H1 (cell line): ENCODE results near the gene AKAP12. TPM values are rescaled to one million over a fixed set of nuclear protein-coding genes. Genes with fewer than 3 reads are reported as not detected.

Experiments
- CTCF ChIA-PET: fragments of 300-600 bp; sonication (Branson Sonifier 250); formaldehyde crosslinking; loops from one replicate; lab custom pipeline; 2021; ENCODE audit not compliant: partially characterized antibody; lab: Charles Lee
- POLR2A ChIA-PET: fragments of 300-600 bp; sonication (Branson Sonifier 250); formaldehyde crosslinking; loops from one replicate; lab custom pipeline; 2021; ENCODE audit warnings: inconsistent platforms; ENCODE audit not compliant: partially characterized antibody; lab: Charles Lee
- DNase-seq, 2 experiments: peaks; one replicate each; pipeline versions ENCODE4 v3.0.0 to v3.0.0-alpha.2; 2010 to 2022; ENCODE audit warnings: low spot score in 2 of 2, low read depth in 1 of 2, mixed read lengths in 1 of 2
- FAIRE-seq: peaks from 2 replicates; lab custom pipeline; 2011; peaks lifted over from hg19 to GRCh38; lab: Jason Lieb, UNC
- H2AFZ ChIP-seq: 2 replicates; pipeline ENCODE4 v1.8.1; 2012; ENCODE audit warnings: low read length, inconsistent platforms
- H2AK5ac ChIP-seq: 2 replicates; pipeline ENCODE4 v1.6.1; 2013; ENCODE audit warnings: low read depth, low read length
- H2BK120ac ChIP-seq: replicated peaks from 2 replicates; pipeline ENCODE3; 2013; ENCODE audit warnings: low read depth, low read length, inconsistent platforms
- H2BK12ac ChIP-seq: 2 replicates; pipeline ENCODE4 v1.6.1; 2013; ENCODE audit warnings: low read depth, low read length
- H2BK15ac ChIP-seq: 2 replicates; pipeline ENCODE4 v1.6.1; 2013; ENCODE audit warnings: low read length
- H2BK20ac ChIP-seq: 2 replicates; pipeline ENCODE4 v1.6.1; 2013; ENCODE audit warnings: low read length
- H2BK5ac ChIP-seq: 2 replicates; pipeline ENCODE4 v1.6.1; 2013; ENCODE audit warnings: low read depth, low read length
- H3K14ac ChIP-seq: 2 replicates; pipeline ENCODE4 v1.6.1; 2013; ENCODE audit warnings: inconsistent platforms; ENCODE audit not compliant: insufficient read length
- H3K18ac ChIP-seq: 2 replicates; pipeline ENCODE4 v1.6.1; 2013; ENCODE audit warnings: low read length; ENCODE audit errors: extremely low read depth
- H3K23ac ChIP-seq: 2 replicates; pipeline ENCODE4 v1.6.1; 2013; ENCODE audit warnings: inconsistent platforms; ENCODE audit not compliant: insufficient read length
- H3K23me2 ChIP-seq: 2 replicates; pipeline ENCODE4 v1.6.1; 2013; ENCODE audit warnings: low read depth, low read length
- H3K27ac ChIP-seq: 2 replicates; pipeline ENCODE4 v1.6.1; 2011; ENCODE audit warnings: low read depth, low read length, inconsistent platforms
- H3K27me3 ChIP-seq, 4 experiments: replicated peaks in 1 of 4; 1 replicate in 1 of 4; 2 replicates in 3 of 4; pipeline versions ENCODE4 v1.6.1 to v1.8.1; 2011 to 2013; ENCODE audit warnings: low read length in 3 of 4, mild to moderate bottlenecking in 3 of 4, inconsistent platforms in 2 of 4, mixed read lengths in 2 of 4, moderate library complexity in 1 of 4; ENCODE audit not compliant: control insufficient read depth in 3 of 4, insufficient read depth in 3 of 4; ENCODE audit errors: extremely low read depth in 1 of 4
- H3K36me3 ChIP-seq, 4 experiments: 2 replicates each; pipeline versions ENCODE4 v1.6.1 to v1.8.1; 2011 to 2013; ENCODE audit warnings: mild to moderate bottlenecking in 4 of 4, low read length in 3 of 4, moderate library complexity in 2 of 4, control low read depth in 1 of 4, inconsistent platforms in 1 of 4; ENCODE audit not compliant: insufficient read depth in 4 of 4, control insufficient read depth in 2 of 4
- H3K4ac ChIP-seq: replicated peaks from 2 replicates; pipeline ENCODE3; 2013; ENCODE audit warnings: low read length, low read depth, mixed read lengths, inconsistent platforms; ENCODE audit not compliant: insufficient read length
- H3K4me1 ChIP-seq, 4 experiments: replicated peaks in 1 of 4; 1 replicate in 1 of 4; 2 replicates in 3 of 4; pipeline versions ENCODE4 v1.6.1 to v1.8.1; 2011 to 2013; ENCODE audit warnings: low read length in 3 of 4, inconsistent platforms in 2 of 4, mixed read lengths in 1 of 4; ENCODE audit not compliant: insufficient read depth in 4 of 4, control insufficient read depth in 3 of 4
- H3K4me2 ChIP-seq, 2 experiments: 2 replicates each; pipeline versions ENCODE4 v1.6.1 to v1.8.1; 2011 to 2013; ENCODE audit warnings: low read depth in 2 of 2, low read length in 2 of 2, control low read depth in 1 of 2, inconsistent platforms in 1 of 2, mild to moderate bottlenecking in 1 of 2; ENCODE audit not compliant: insufficient read depth in 1 of 2
- H3K4me3 ChIP-seq, 4 experiments: fragments of 200-600, 300-600 bp in 1 of 4; sonication (generic), shearing (Covaris generic), sonication (Bioruptor Twin) in 1 of 4; 2 replicates each; pipeline versions ENCODE4 v1.5.1 to v1.8.1; 2011 to 2016; ENCODE audit warnings: low read length in 4 of 4, low read depth in 3 of 4, control low read depth in 2 of 4, inconsistent platforms in 2 of 4, mild to moderate bottlenecking in 2 of 4, mixed read lengths in 1 of 4, moderate library complexity in 1 of 4; ENCODE audit not compliant: insufficient read depth in 2 of 4; ENCODE audit errors: extremely low read depth in 1 of 4
- H3K56ac ChIP-seq: replicated peaks from 2 replicates; pipeline ENCODE3; 2013; ENCODE audit warnings: low read depth, mild to moderate bottlenecking, mixed read lengths, low read length, inconsistent platforms; ENCODE audit not compliant: insufficient read length
- H3K79me1 ChIP-seq: 2 replicates; pipeline ENCODE4 v1.6.1; 2013; ENCODE audit warnings: low read depth, low read length, control low read depth
- H3K79me2 ChIP-seq, 2 experiments: 2 replicates each; pipeline versions ENCODE4 v1.6.1 to v1.8.1; 2012 to 2013; ENCODE audit warnings: low read length in 2 of 2, mild to moderate bottlenecking in 2 of 2, inconsistent platforms in 1 of 2; ENCODE audit not compliant: insufficient read depth in 2 of 2, control insufficient read depth in 1 of 2
- H3K9ac ChIP-seq, 4 experiments: replicated peaks in 1 of 4; 1 replicate in 1 of 4; 2 replicates in 3 of 4; pipeline versions ENCODE4 v1.6.1 to v1.8.1; 2011 to 2013; ENCODE audit warnings: low read depth in 3 of 4, low read length in 3 of 4, control low read depth in 2 of 4, mild to moderate bottlenecking in 2 of 4, moderate library complexity in 2 of 4, inconsistent platforms in 1 of 4; ENCODE audit errors: extremely low read depth in 1 of 4
- H3K9me3 ChIP-seq, 2 experiments: 2 replicates each; pipeline versions ENCODE4 v1.6.1 to v1.8.1; 2012 to 2013; ENCODE audit warnings: mild to moderate bottlenecking in 2 of 2, moderate library complexity in 2 of 2, control low read depth in 1 of 2, inconsistent platforms in 1 of 2, low read depth in 1 of 2, low read length in 1 of 2, mixed read lengths in 1 of 2; ENCODE audit not compliant: insufficient read depth in 2 of 2
- H4K20me1 ChIP-seq, 2 experiments: replicated peaks in 1 of 2; 2 replicates each; pipeline versions ENCODE3 to v1.8.1; 2011 to 2013; ENCODE audit warnings: inconsistent platforms in 2 of 2, low read length in 2 of 2, mild to moderate bottlenecking in 1 of 2; ENCODE audit not compliant: insufficient read depth in 2 of 2, control insufficient read depth in 1 of 2
- H4K5ac ChIP-seq: 2 replicates; pipeline ENCODE4 v1.6.1; 2013; ENCODE audit warnings: low read length, low read depth, mixed read lengths, inconsistent platforms; ENCODE audit not compliant: insufficient read length
- H4K8ac ChIP-seq: 2 replicates; pipeline ENCODE4 v1.8.0; 2013; ENCODE audit warnings: mild to moderate bottlenecking, moderate library complexity, low read length, inconsistent platforms; ENCODE audit not compliant: insufficient read depth; ENCODE audit errors: extremely low read depth
- H4K91ac ChIP-seq: replicated peaks from 2 replicates; pipeline ENCODE3; 2013; ENCODE audit warnings: low read length, mixed read lengths, inconsistent platforms; ENCODE audit not compliant: insufficient read length
- ATF2 ChIP-seq: IDR thresholded peaks from 2 replicates; pipeline ENCODE4 v1.6.1; 2012; ENCODE audit warnings: low read length, inconsistent platforms
- BACH1 ChIP-seq: IDR thresholded peaks from 2 replicates; pipeline ENCODE4 v1.6.1; 2012; ENCODE audit warnings: low read length, improper control_type of control experiment
- EZH2 ChIP-seq: fragments of 200-600 bp; sonication (generic); IDR thresholded peaks from 2 replicates; pipeline ENCODE4 v1.7.1; 2012; ENCODE audit warnings: low read depth, mild to moderate bottlenecking, moderate library complexity, low read length, inconsistent platforms; ENCODE audit not compliant: severe bottlenecking
- HDAC2 ChIP-seq, 2 experiments: fragments of 300-600 bp in 1 of 2; sonication (generic) in 1 of 2; IDR thresholded peaks; 2 replicates each; pipeline ENCODE4 v1.6.1; 2011 to 2012; ENCODE audit warnings: low read depth in 2 of 2, low read length in 2 of 2, mild to moderate bottlenecking in 2 of 2, moderate library complexity in 2 of 2, borderline replicate concordance in 1 of 2, inconsistent platforms in 1 of 2
- POU5F1 ChIP-seq: IDR thresholded peaks from 2 replicates; pipeline ENCODE4 v1.6.1; 2011; ENCODE audit warnings: low read depth, mild to moderate bottlenecking, low read length, moderate library complexity
- RAD21 ChIP-seq, 2 experiments: IDR thresholded peaks in 1 of 2; conservative IDR thresholded peaks in 1 of 2; 2 replicates each; pipeline ENCODE4 v1.6.1; 2011; ENCODE audit warnings: low read depth in 2 of 2, low read length in 2 of 2, improper control_type of control experiment in 1 of 2, inconsistent platforms in 1 of 2, mild to moderate bottlenecking in 1 of 2, moderate library complexity in 1 of 2
- RXRA ChIP-seq: IDR thresholded peaks from 2 replicates; pipeline ENCODE4 v1.6.1; 2011; ENCODE audit warnings: low read depth, mild to moderate bottlenecking, low read length, moderate library complexity; ENCODE audit not compliant: insufficient read depth
- YY1 ChIP-seq: IDR thresholded peaks from 2 replicates; pipeline ENCODE4 v1.6.1; 2011; ENCODE audit warnings: low read depth, mild to moderate bottlenecking, low read length
- ZNF274 ChIP-seq: IDR thresholded peaks from 2 replicates; pipeline ENCODE4 v1.7.0; 2012; ENCODE audit warnings: low read length, borderline replicate concordance; ENCODE audit errors: extremely low read depth
- WGBS, 2 experiments: shearing (Covaris generic) in 1 of 2; methylation state at CpG; one replicate each; pipeline versions ENCODE4 v1.1.6 to v1.1.7; 2013 to 2015; ENCODE audit warnings: low lambda C conversion rate in 2 of 2, mixed read lengths in 2 of 2, inconsistent platforms in 1 of 2, low coverage in 1 of 2, missing lambda C conversion rate in 1 of 2; ENCODE audit not compliant: insufficient replicate concordance in 2 of 2, insufficient coverage in 1 of 2, insufficient read length in 1 of 2; ENCODE audit errors: extremely low coverage in 1 of 2, missing lambda C conversion rate in 1 of 2; 5-methylcytosine and 5-hydroxymethylcytosine counted together
- polyA plus RNA-seq, 7 experiments: library from polyadenylated mRNA; depleted of rRNA in 3 of 7; stranded (reverse) in 5 of 7; unstranded in 2 of 7; fragments of >200 nt in 5 of 7; fragments of 200-250 nt in 2 of 7; gene quantifications; 1 replicate in 5 of 7; 2 replicates in 1 of 7; 4 replicates in 1 of 7; pipeline versions ENCODE4 v1.2.1 to v1.2.3, GENCODE V29; 2011 to 2013; ENCODE audit warnings: missing spikeins in 2 of 7, mixed read lengths in 2 of 7
- total RNA-seq: library from RNA; stranded (reverse); fragmentation: NEBNext Ultra II Directional; extraction: Animal tissue kit (Norgen Biotek cat#: 25700); gene quantifications from 2 replicates; pipeline ENCODE4 v1.2.1, GENCODE V29; 2021

AKAP12 gene
- total and polyA plus RNA-seq, 2 of the 8 experiments (the other 6 are each of a cell fraction or from before 2014, with no cell fraction given) = 14.6 to 79.2 TPM

- Histone ChIP-seq H4K8ac (no peak overlapping the region), H3K27ac (no peak overlapping the region), H3K18ac (no peak overlapping the region), H3K4me3 (peak overlapping the region; percentile 29 to 80 (median 73); a peak in 7 of 8 replicates), H3K23me2 (no peaks in the 10 kb centered on the region; the same call in 1 of the 2 replicates), H3K27me3 (peaks cover 0 to 6% (median 1%) of the 10 kb centered on the region in 4 experiments; a peak in 2 of 7 replicates), H4K20me1 (peaks cover 0 to 1% of the 10 kb centered on the region in 2 experiments), H3K56ac (no peak overlapping the region), H3K9me3 (no peaks in the 10 kb centered on the region), H3K14ac (no peak overlapping the region), H2AFZ (no peak overlapping the region), H3K23ac (no peak overlapping the region), H2BK20ac (no peak overlapping the region), H4K91ac (no peak overlapping the region), H3K4ac (no peak overlapping the region), H2BK120ac (no peak overlapping the region), H2AK5ac (no peak overlapping the region), H3K4me2 (peak overlapping the region; percentile 56 to 94), H3K4me1 (peaks cover 0 to 3% (median 0%) of the 10 kb centered on the region in 4 experiments; a peak in 3 of 7 replicates), H3K79me1 (no peaks in the 10 kb centered on the region; the same call in 1 of the 2 replicates), H2BK12ac (no peak overlapping the region), H3K79me2 (no peaks in the 10 kb centered on the region; a peak in 1 of 4 replicates), H2BK5ac (no peak overlapping the region), H3K9ac (no peak overlapping the region), H3K36me3 (no peaks in the 10 kb centered on the region), H4K5ac (no peak overlapping the region), H2BK15ac (no peak overlapping the region)
- DNase-seq (no peak), FAIRE-seq (no peak)
- CTCF ChIA-PET = interaction anchor here (0.5 to 8.7 kb wide), 10 partner anchors 8 to 434 kb away, joined by 3 to 133 read pairs (median 4); partner anchors contain the start of gene AKAP12
- WGBS, 2 experiments = 82% methylated on average over 8 of the region's 8 CpGs; no CpG with 5 or more reads in 1 of the 2 experiments
- POLR2A ChIA-PET = interaction anchor here (1.5 to 2.6 kb wide), 2 partner anchors 86 to 313 kb away, joined by 3 to 20 read pairs; partner anchors contain the start of gene AKAP12
- no peak for TF ChIP-seq POU5F1
- no peak for TF ChIP-seq YY1
- no peak for TF ChIP-seq BACH1
- TF ChIP-seq RXRA = no peak
- TF ChIP-seq HDAC2 (IDR thresholded peaks at IDR 0.05; ENCODE audit: borderline replicate concordance in 1 of 2, low read depth in 2 of 2, low read length in 2 of 2) = no peak
- no peak for TF ChIP-seq RAD21 (IDR thresholded peaks at IDR 0.05 in 1 of 2, conservative IDR thresholded peaks at IDR 0.05 in 1 of 2; ENCODE audit: low read depth in 2 of 2, low read length in 2 of 2)
- no peak for TF ChIP-seq EZH2
- no peak for TF ChIP-seq ATF2
- TF ChIP-seq ZNF274 = no peak
Measured at GRCh38 chr6:151326116-151326825, 86.5 kb downstream of the AKAP12 start.
